ENCODE measurements around the gene RGPD4. TPM values are rescaled to one million over a fixed set of nuclear protein-coding genes. Genes with fewer than 3 reads are reported as not detected.

RGPD4 gene
- total and polyA plus RNA-seq, 2 donors (not counting 1 experiment from before 2014, with no cell fraction given) = not detected

- no CpG with 5 or more reads among the region's 2 CpGs for WGBS (ENCODE audit: insufficient coverage)
- ATAC-seq (ENCODE audit: low read depth) = no peak
- POLR2A ChIA-PET = no interaction called here
- no peak for DNase-seq
- Mint-ChIP-seq H3K9me3 (ENCODE audit: insufficient read depth) (no peaks in the 10 kb centered on the region), H3K4me3 (no peak overlapping the region), H3K4me1 (no peaks in the 10 kb centered on the region), H3K27ac (no peak overlapping the region), H3K27me3 (no peaks in the 10 kb centered on the region)
- H3K4me2 ChIP-seq (replicated peaks; ENCODE audit: low read depth, low read length, poor library complexity, severe bottlenecking) = no peak overlapping the region
- no peaks in the 10 kb centered on the region for H3K27me3 ChIP-seq (replicated peaks in 1 of 4; ENCODE audit: control extremely low read depth in 1 of 4, control insufficient read depth in 3 of 4, insufficient read depth in 4 of 4, low read length in 3 of 4)
- intact Hi-C loops (cut with micrococcal nuclease) = no loop called here
- H3K36me3 ChIP-seq (replicated peaks in 1 of 2; ENCODE audit: control extremely low read depth in 1 of 2, control insufficient read depth in 1 of 2, extremely low read depth in 1 of 2, insufficient read depth in 2 of 2, low read length in 1 of 2) = no peaks in the 10 kb centered on the region
- no peak overlapping the region for H3K4me3 ChIP-seq (ENCODE audit: control extremely low read depth in 1 of 5, extremely low read depth in 1 of 5, insufficient read depth in 1 of 5, low read depth in 2 of 5, low read length in 4 of 5)
- no peak overlapping the region for H3K9ac ChIP-seq (ENCODE audit: low read length)
- H3K27ac ChIP-seq (ENCODE audit: low read length in 2 of 2) = no peak overlapping the region
- H3K9me3 ChIP-seq (ENCODE audit: control extremely low read depth in 1 of 3, control insufficient read depth in 2 of 3, insufficient read depth in 1 of 3, low read length in 2 of 3) = no peaks in the 10 kb centered on the region
- CTCF ChIA-PET = no interaction called here
- no peak overlapping the region for H2AFZ ChIP-seq (ENCODE audit: insufficient read depth, low read depth, low read length, poor library complexity, severe bottlenecking)
- H3K4me1 ChIP-seq (ENCODE audit: control insufficient read depth in 2 of 2, insufficient read depth in 2 of 2, low read length in 2 of 2) = no peaks in the 10 kb centered on the region
- TF ChIP-seq, protein P1, sequence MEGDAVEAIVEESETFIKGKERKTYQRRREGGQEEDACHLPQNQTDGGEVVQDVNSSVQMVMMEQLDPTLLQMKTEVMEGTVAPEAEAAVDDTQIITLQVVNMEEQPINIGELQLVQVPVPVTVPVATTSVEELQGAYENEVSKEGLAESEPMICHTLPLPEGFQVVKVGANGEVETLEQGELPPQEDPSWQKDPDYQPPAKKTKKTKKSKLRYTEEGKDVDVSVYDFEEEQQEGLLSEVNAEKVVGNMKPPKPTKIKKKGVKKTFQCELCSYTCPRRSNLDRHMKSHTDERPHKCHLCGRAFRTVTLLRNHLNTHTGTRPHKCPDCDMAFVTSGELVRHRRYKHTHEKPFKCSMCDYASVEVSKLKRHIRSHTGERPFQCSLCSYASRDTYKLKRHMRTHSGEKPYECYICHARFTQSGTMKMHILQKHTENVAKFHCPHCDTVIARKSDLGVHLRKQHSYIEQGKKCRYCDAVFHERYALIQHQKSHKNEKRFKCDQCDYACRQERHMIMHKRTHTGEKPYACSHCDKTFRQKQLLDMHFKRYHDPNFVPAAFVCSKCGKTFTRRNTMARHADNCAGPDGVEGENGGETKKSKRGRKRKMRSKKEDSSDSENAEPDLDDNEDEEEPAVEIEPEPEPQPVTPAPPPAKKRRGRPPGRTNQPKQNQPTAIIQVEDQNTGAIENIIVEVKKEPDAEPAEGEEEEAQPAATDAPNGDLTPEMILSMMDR (IDR thresholded peaks at IDR 0.05) = no peak
- TF ChIP-seq EZH2 (IDR thresholded peaks at IDR 0.05; ENCODE audit: borderline replicate concordance, insufficient read depth, low read depth, low read length, poor library complexity, severe bottlenecking) = no peak
- no peaks in the 10 kb centered on the region for H4K20me1 ChIP-seq (ENCODE audit: control insufficient read depth, insufficient read depth, low read length, poor library complexity, severe bottlenecking)
- no peaks in the 10 kb centered on the region for H3K79me2 ChIP-seq (ENCODE audit: control insufficient read depth, insufficient read depth, low read length)
Observed at GRCh38 chr2:107932488-107932887, 105.8 kb downstream of the RGPD4 start.

DNA sequence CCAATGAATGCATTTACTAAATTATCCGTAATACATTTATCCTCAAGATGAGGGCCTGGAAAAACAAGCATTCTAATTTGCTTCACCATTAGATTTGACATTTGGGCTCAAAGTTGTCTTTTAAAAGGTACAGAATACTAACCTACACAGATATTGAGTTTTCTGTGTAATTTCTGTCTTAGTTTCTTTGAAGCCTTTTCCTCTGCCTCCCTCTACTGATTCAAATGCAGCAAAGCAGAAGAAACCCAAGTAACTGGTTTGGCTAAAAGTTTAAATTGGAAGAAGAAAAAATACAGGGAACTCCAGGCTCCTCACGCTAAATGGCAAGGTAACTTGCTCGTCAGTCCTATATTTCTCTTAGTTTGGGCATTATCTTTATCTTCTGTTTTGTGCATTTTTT lies 106.3 kb downstream of the RGPD4 start:
- H3K4me3 ChIP-seq (ENCODE audit: control extremely low read depth in 1 of 5, extremely low read depth in 1 of 5, insufficient read depth in 1 of 5, low read depth in 2 of 5, low read length in 4 of 5) = no peak overlapping the region
- no peaks in the 10 kb centered on the region for H3K79me2 ChIP-seq (ENCODE audit: control insufficient read depth, insufficient read depth, low read length)
- H3K36me3 ChIP-seq (replicated peaks in 1 of 2; ENCODE audit: control extremely low read depth in 1 of 2, control insufficient read depth in 1 of 2, extremely low read depth in 1 of 2, insufficient read depth in 2 of 2, low read length in 1 of 2) = no peaks in the 10 kb centered on the region
- 38% methylated on average over 1 of the region's 3 CpGs for WGBS (ENCODE audit: insufficient coverage)
- no peak overlapping the region for H3K27ac Mint-ChIP-seq
- no peaks in the 10 kb centered on the region for H3K27me3 Mint-ChIP-seq
- intact Hi-C loops (cut with micrococcal nuclease) = no loop called here
- no peak overlapping the region for H2AFZ ChIP-seq (ENCODE audit: insufficient read depth, low read depth, low read length, poor library complexity, severe bottlenecking)
- no peak for TF ChIP-seq EZH2 (IDR thresholded peaks at IDR 0.05; ENCODE audit: borderline replicate concordance, insufficient read depth, low read depth, low read length, poor library complexity, severe bottlenecking)
- TF ChIP-seq, protein P1 (IDR thresholded peaks at IDR 0.05) = no peak
- H3K4me2 ChIP-seq (replicated peaks; ENCODE audit: low read depth, low read length, poor library complexity, severe bottlenecking) = no peak overlapping the region
- H3K9me3 ChIP-seq (ENCODE audit: control extremely low read depth in 1 of 3, control insufficient read depth in 2 of 3, insufficient read depth in 1 of 3, low read length in 2 of 3) = no peaks in the 10 kb centered on the region
- no peaks in the 10 kb centered on the region for H3K4me1 Mint-ChIP-seq
- no peak overlapping the region for H3K9ac ChIP-seq (ENCODE audit: low read length)
- ATAC-seq (ENCODE audit: low read depth) (no peak), DNase-seq (no peak)
- no peaks in the 10 kb centered on the region for H3K4me1 ChIP-seq (ENCODE audit: control insufficient read depth in 2 of 2, insufficient read depth in 2 of 2, low read length in 2 of 2)
- ChIA-PET CTCF (no interaction called here), POLR2A (no interaction called here)
- H3K9me3 Mint-ChIP-seq (ENCODE audit: insufficient read depth) = no peaks in the 10 kb centered on the region
- H3K4me3 Mint-ChIP-seq = no peak overlapping the region
- no peaks in the 10 kb centered on the region for H3K27me3 ChIP-seq (replicated peaks in 1 of 4; ENCODE audit: control extremely low read depth in 1 of 4, control insufficient read depth in 3 of 4, insufficient read depth in 4 of 4, low read length in 3 of 4)
- no peaks in the 10 kb centered on the region for H4K20me1 ChIP-seq (ENCODE audit: control insufficient read depth, insufficient read depth, low read length, poor library complexity, severe bottlenecking)
- H3K27ac ChIP-seq (ENCODE audit: low read length in 2 of 2) = no peak overlapping the region
